HG03565 (cell line): ENCODE results near the gene MYORG.

Experiments
- ATAC-seq: cut with Tn5 transposase; IDR thresholded peaks from one replicate; pipeline ENCODE4 v1.9.1; 2021; ENCODE audit warnings: mild to moderate bottlenecking, moderate library complexity; ENCODE audit not compliant: unreplicated experiment

Gene MYORG

DNA sequence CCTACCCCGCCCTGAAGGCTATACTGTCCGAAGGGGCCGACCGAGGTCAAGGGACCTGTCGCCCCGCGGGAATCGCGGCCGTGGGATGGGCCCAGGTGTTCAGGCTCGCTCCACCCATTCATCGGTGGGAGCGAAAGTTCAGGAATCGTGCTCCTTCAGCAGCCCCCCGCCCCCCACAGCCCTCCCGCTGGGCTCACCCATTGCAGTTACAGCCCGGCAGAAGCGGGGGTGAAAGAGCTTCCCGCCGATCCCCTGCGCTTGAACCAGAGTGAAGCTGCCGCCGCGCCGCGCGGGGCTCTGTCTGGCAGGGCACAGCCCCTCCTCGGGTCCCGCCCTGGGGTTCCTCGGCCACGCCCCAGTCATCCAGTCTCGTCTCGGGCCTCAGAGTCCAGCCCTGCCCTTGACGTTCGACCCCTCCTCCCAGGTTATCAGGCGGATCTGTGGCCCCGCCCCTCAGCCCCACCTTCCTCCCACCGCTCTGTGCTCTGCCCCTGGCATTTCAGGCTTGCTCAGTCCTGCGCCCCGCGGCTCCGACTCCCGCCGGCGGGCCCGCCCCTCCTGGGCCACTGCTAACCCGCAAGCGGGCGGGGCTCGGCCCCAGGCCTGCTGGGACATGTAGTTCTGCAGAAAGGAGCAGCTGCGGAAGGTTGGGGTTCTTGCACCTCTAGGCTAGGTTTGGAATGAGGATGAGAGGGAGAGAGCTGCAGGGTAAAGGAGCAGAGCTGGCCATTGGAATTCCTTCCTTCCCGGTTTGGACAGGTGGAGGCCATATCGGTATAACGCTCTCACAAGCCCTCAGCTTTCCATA is at the start of gene MYORG:
MYORG (minus strand) TSS at position 303 of the 808 bp plus-strand sequence. CDS start 3,955 bp downstream, outside the sequence.
- peak; percentile 79 for ATAC-seq

DNA sequence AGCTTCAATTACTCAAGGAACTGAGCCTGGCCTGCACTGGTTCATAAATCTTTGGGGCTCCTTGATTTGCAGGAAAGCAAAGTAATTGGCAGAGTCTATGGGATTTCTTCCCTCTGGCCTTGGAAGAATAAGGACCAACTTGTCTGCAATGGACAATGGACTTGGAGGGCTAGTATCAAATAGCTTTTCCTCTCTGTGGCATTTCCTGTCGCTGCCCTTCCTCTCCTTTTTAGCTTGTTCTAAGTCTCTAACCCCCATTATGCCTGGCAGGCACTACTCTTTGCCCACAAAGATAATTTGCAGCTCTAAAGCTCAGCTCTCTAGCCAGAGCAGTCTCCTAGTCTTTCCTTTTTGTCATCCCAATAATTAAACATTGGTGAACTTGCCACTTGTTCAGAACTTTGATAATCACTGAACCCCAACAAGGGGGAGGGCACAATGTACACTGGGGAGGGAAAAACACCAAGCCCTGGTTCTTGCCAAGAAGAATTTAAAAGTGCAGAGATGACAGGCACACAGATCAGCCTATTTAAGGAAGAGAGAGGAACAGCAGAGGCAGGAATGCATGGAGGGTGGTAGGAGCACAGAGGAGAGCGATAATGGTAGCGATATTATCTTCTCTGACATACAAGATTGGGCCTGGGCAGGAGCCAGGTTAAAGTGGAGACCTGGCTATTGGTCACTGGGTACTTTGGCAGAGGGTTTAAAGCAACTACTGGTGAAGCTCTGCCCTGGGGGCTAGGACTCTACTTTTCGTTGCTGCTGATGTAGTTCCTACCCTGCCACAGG is 43.2 kb upstream of the MYORG start:
- no peak for ATAC-seq

DNA sequence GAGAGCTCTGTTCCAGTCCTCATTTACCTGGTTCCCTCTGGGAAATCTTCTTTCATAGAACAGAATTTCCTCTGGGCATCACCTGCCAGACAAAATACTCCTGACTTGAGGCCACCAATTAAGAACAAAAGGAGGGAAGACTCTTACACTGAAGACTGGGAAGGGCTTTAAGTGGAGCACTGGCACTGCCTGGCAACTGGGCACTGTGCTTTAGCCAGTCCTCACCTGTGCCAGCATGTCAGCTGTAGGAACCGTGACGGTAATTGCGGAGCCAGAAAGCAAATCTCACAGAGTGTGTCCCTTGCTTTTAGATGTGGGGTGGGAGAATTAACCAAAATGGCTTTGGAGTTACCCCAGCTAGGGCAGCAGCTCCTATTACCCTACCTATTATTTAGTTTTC is 41.0 kb upstream of the MYORG start:
- no peak for ATAC-seq

DNA sequence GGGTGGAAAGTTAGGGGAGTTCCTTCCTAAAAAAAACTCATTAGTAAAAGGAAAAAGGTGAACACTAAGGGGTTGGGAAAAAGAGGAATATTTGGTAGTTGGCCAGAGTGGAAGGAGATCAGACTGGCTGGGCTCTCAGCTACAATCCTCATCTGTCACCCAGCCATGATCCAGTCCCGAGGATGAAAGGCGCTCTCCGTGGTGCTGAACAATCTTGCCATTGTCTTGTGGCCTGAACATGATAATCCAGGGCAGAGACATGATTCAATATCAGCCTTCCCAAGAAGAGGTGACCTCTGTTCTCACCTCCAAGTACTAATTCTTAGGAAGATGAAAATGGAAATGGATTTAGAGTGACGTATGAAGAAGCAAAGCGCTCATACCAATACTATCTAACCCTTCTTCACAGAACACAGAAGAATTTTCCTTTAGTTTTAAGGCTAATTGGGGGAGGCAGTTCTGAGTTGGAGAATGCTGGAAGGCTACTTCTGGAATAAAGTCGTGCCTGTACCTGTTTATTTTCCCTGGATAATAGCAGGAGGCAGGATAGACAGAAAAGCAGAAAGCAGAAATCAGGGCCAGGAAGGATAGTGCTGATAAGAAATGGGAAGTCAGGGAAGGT is 36.6 kb upstream of the MYORG start:
- no peak for ATAC-seq

DNA sequence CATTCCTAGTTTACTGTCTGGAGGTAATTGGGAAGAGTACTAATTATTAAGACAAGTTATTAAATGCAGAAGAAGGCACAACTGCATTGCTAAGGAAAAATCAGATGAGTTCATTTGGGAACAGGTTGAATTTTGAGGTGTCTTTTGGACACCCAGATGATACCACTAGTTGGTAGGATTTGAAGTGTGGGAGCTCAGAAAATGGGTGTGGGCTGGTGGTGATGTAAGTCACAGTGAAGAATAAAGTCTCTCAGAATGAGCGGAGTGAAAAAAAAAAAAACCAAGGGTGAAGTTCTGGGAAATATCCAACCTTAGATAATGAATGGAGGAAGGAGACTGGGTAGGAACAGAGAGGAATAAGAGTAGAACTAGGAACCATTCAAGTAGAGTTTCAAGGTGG is 35.6 kb upstream of the MYORG start:
- ATAC-seq: no peak

DNA sequence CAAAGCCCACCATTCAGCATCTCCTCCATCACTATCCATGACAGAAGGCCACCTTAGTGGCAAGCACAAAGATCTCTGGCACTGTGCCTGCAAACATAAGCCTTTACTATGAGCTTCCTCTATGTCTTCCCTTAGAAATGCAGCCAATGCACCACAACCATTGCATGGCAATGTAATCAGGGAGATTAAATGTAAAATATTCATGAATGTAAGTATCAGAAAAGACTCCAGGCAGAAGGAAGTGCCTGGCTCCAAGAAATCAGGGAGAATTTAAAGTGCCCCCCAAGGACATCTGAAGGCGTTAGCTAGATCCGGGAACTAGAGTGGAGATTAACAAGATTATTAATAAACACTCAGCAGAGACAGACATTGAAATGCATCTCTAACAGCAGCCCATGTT is 32.5 kb upstream of the MYORG start:
- no peak for ATAC-seq

DNA sequence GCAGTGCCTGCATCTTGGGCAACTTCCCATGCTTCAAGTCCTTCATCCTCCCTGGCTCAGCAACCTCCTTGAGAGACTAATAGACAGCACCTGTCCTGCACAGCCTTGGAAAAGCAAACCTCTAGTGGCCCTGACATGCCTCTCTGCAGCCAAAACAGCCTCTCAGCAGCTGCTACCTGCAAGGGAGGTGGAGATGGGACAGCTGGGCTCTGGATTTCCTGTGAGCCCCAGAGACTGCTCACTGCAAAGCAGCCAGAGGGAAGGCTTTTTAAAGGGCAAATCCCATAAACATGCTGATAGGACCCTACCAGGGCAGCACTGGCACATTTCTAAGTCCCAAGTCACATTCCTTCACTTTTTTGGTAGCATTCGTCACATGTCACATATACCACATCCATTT is 31.5 kb upstream of the MYORG start:
- no peak for ATAC-seq

DNA sequence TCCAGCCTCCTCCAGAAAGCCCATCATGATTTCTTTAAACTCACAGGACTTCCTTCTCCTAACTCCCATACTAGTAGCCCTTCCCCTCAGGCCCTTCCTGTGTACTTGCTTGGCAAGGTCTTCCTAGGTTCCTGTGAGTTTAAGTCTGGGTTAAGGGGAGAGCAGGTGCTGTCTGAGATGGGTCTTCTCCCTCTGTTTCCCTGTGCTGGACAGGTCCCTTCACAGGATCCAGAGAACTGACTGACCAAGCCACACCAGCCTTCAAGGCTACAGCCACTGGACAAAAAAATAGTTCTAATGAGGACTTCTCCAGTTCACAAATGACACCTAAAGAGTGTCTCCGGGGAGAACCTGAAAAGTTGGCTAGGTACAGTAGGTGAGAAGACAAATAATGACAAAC is 29.5 kb upstream of the MYORG start:
- ATAC-seq: no peak

DNA sequence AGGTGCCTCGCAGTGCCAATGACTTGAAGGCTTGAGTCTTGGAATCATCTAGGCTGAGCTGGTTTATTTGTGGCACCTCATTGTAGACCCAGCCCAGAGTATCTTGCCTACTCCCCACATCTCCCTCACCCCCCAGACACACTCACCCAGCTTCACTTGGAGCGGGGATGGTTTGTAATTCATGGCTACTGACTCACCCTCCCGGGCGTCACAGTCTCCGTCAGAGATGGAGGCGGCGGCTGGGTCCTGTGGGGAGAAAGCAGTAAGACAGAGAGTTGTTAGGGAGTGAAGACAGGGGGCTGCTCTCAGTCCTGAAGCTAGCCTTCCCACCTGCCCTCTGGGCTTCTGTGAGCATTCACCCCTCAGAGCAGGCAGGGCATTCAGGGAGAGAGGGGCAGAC is 29.0 kb upstream of the MYORG start:
- ATAC-seq: no peak

DNA sequence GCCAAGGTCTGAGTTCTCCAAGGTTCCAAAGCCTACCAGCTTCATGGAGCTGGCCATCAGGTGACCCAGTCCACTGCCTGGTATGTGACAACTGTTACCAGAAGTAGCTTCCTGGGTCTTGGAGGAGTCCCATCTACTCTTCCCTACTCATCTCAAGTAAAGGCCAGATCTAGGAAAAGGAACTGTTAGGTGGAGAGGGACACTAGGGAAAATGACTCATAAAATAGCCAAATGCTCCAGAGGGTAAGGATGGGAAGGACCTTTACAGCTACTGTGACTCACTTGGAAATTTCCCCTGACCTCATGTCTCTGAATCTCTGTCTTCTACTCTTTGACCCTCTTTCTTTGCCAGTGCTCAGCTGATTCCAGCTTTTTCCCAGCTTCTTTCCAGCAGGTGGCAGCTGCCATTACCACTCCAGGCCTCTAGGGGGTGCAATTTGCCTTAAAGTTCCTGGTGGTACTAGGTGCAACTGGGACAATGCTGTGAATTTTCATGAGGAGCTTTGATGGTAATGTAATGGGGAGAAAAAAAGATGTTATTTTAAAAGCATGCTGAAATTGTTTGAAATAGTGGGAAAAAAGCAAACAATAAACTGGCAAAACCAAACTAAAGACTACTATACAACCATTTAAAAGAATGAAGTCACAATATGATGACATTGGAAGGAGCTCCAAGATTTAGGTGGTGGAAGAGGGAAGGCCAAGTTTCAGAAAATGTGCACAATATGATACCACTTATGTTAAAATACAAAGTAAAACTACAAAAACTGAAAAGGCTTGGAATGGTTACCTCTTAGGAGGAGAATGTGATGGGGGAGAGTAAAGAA is 27.1 kb upstream of the MYORG start:
- ATAC-seq: no peak

DNA sequence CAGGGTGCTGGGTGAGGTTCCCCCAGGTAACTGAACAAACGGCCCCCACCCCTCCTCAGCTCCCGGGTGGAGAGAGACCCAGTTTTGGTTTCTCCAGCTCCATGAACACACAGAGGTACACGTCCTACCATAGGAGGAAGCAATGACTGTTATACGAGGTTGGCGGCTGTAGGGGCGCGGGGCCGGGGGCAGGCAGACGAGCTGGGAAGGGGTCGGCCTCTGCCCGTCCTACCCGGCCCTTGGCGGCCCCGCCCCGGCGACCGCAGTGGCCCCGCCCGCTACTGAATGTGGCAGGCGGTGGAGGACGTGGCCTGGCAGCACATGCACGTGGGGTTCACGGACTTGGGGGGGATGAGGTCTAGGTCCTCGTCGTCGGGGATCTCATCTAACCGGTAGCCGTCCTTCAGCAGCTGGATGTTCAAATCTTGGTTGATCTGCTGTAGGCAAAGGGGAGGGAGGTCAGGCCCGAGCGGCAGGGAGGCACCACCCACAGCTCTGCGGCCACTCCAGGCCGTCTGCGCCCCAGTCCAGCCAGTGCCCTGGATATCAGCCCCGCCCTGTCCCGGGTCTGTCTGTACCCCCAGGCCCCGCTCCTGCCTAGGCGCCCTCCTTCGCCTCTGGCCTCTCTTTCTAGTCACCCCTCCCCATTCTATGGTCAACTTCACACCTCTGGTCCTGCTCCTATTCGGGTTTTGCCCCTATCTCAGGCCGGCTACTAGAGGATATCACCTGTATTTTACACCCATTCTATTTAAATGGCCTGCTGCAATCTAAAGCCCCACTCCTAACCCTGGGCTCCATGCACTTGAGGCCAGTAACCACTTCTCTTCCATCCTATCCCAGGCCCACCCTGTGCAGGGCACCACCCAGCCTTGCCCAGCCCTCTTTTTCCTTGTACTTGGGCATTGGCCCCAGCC is 24.2 kb upstream of the MYORG start:
- ATAC-seq: no peak

DNA sequence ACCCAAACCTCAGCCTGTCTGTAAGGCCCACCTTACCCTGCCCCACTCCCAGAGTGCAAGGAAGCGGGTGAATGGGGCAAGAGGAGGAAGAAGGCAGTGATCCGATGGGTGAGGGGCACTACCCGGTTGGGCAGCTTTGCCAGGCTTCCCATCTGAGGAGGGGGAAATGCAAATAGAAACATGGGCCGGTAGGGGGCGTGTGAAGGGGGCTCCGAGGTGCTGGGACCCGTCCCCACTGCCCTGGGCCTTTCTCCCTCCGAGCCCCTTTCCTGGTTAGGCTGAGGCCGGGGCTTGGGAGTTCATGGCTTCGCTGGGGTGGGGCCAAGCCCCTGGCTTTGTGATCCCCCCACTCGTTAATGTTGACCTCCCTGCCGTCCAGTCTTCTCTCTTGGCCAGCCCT is 23.6 kb upstream of the MYORG start:
- ATAC-seq: no peak

DNA sequence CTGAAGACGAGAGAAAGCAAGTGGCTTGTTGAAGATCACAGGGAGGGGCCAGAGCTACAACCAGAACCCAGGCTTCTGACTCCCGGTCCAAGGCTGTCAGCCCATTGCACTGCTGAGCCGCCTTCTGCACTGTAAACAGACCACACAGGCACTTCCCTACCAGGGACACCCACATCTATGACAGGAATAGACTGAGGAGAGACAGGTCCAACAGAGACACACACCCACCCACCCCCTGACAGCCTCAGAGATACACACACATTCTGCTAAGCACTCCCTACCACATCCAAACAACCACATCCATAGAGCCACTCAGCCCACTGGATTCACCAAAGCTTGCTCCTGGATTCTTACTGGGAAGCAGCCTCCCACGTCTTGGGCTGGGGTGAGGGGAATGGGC is 23.0 kb upstream of the MYORG start:
- no peak for ATAC-seq

DNA sequence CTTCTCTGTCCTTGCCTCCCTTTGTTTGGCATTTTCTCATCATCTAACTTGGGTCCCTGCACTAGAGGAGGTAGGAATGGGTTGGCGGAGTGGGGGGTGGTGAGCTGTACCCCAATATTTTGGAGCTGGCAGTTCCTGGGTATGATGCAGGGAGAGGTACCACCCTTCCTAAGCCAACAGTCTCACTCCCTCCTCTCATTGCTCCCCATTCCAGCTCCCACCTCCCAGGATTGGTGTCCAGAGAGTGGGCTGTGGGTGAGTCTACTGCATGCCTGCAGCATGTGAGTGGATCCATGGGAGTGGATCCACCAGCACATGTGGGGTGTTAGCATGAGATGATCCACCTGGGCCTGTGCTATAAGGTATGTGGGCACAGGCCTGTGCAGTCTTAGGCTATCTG is 22.2 kb upstream of the MYORG start:
- ATAC-seq: no peak

DNA sequence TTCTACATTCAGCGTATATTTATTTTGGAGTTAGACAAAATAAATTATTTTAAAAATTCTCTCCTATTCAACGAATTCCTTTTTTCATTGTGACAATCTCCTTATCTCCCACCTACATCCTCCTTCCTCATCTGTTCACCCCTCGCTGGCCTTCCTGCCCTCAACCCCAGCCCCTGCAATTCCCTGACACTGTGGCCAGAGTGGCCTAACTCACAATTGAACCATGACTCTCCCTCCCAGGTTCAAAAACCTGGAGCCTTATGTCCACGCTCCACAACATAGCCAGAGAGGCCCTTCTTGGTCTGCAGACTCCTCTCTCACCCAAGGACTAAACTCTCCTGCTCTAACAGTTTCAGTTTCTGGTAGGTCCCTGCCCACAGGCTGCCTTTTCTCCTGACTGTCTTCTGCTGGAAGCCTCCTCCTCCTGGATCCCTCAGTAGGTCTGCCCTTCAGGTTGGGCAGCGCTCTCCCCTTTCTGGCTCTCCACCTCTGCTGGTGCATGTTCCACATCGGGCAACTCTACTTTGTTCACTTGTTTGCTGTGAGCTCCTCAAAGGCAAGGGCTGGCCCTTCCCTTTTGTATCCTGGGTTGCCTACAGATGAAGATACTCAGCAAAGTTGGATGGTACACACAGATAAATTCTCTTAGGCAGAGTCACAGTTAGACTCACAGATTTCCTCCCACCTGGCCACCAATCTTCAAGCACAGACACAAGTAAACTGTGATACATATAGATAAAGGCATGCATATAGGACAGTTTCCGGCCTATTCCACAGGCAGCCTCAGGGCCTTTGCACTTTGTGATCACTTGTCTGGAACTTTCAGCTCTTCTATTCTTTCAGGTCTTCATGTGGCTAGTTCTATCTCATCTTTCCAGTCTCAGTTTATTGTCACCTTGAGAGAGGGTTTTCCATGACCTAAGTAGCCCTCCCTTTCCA is 19.8 kb upstream of the MYORG start:
- ATAC-seq: no peak

DNA sequence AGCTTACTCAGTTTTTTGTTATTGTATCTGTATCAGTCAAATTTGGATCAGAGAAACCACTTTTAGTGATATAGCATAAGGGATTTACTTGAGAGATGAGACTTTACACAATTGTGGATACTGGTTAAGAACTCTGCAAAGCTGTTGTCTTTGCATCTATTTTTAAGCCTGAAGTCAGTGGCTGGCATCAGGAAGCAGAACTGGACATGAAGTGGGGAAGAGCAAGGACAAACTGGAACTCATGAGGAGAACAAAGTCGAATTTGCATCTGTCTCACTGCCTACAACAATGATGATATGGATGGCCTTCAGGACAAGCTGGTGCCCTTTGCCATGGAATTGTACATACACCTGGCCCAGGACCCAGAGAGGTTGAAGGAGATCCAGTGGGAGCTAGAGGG is 15.8 kb upstream of the MYORG start:
- ATAC-seq: no peak

DNA sequence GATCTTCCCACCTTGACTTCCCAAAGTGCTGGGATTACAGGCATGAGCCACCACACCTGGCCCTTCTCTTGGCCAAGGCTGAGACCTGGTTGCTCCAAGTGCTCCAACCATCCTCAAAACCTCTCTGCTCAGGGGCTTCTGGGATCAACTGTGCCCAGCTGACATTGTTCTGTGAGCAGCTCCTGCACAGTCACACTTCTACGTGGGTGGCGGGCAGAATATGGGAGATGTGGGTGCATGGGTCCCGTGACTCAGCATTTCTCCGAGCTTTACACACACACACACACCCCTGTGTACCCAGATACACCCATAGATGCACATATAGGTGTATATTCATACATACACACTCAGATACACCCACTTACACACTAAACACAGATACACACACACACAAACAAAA is 10.5 kb upstream of the MYORG start:
- ATAC-seq: no peak

DNA sequence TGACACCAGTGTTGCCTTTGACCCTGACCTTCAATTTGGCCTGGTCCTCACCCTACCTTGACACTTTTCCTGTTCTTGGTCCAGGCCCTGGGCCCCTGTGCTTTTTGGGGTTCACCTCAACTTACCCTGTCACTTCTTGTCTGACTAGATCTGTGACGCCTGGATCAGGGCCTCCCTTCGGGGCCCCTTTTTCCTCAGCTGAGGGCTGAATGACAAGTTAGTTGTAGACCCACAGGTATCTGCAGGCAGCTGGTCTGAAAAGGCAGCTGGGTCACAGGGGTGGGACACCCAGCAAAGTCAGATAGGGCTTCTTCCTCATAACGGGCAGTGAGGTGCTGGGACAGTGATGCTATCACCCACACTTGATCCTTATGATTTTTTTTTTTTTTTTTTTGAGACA is 10.0 kb upstream of the MYORG start:
- no peak for ATAC-seq
